Ectodermal cell (in vitro differentiated cells): ENCODE data around the gene B4GALNT2.
A peak's percentile ranks its signal among the peaks of the same experiment; 100 is the strongest.
"Not testable (repeated sequence)": the region's sequence is repeated elsewhere in the genome, so short reads cannot be mapped to it uniquely, and the experiment has no call there.

ENCODE experiments used
- H3K27ac ChIP-seq: 2 replicates; pipeline ENCODE4 v1.7.0; 2013; ENCODE audit warnings: mild to moderate bottlenecking, low read depth, low read length; ENCODE audit not compliant: insufficient read depth, poor library complexity, severe bottlenecking
- H3K27me3 ChIP-seq: 2 replicates; pipeline ENCODE4 v1.7.0; 2013; ENCODE audit warnings: mild to moderate bottlenecking, low read length; ENCODE audit not compliant: insufficient read depth, control insufficient read depth, poor library complexity, severe bottlenecking
- H3K36me3 ChIP-seq: one replicate; pipeline ENCODE4 v1.7.0; 2013; ENCODE audit warnings: low read length; ENCODE audit not compliant: control insufficient read depth, insufficient read depth
- H3K4me1 ChIP-seq: one replicate; pipeline ENCODE4 v1.7.0; 2013; ENCODE audit warnings: low read length; ENCODE audit not compliant: control insufficient read depth, insufficient read depth
- H3K4me3 ChIP-seq: 2 replicates; pipeline ENCODE4 v1.7.0; 2013; ENCODE audit warnings: low read depth, low read length, control low read depth; ENCODE audit not compliant: insufficient read depth
- H3K9me3 ChIP-seq: 2 replicates; pipeline ENCODE4 v1.7.0; 2013; ENCODE audit warnings: mild to moderate bottlenecking, low read length, moderate library complexity; ENCODE audit not compliant: control insufficient read depth
- WGBS, 2 experiments: methylation state at CpG; one replicate each; pipeline ENCODE4 v1.1.7; 2013; ENCODE audit warnings: missing lambda C conversion rate in 2 of 2; 5-methylcytosine and 5-hydroxymethylcytosine counted together

B4GALNT2 gene

DNA sequence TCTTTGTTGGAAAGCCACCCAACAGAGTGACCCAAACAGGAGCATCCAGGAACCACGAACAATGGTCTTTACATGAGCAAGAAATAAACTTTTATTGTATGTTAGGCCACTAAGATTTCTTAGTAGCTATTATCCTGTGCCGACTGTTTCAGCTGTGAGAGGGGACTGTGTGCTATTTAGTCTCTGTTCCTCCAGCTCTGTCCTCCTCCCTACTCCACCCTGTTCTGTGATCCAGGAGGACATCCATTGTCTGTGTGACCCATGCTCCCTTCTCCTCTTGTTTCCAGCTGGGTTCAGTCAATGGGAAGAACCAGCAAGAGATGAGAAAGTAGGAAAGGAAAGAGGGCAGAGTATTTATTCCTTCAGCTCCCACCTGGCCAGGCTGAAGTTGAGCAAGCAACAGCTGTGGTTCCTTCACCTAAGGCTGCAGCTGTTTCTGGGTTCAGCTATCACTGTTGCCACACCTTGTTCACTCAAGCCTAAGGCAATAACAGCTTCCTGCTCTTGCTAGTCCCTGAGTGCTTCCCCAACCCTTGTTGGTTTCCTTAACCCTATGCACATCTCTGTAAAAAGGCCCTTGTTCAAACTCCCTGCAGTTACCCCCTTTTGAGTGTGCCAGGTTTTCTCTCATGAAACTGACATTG, 14.9 kb upstream of the B4GALNT2 start:
- 77 to 96% methylated on average over 2 of the region's 2 CpGs for WGBS, 2 experiments
- H3K27me3 ChIP-seq, result no peaks in the 10 kb centered on the region
- H3K36me3 ChIP-seq, result no peaks in the 10 kb centered on the region
- no peaks in the 10 kb centered on the region for H3K9me3 ChIP-seq
- peaks cover 3% of the 10 kb centered on the region for H3K4me1 ChIP-seq
- no peak overlapping the region for H3K27ac ChIP-seq
- H3K4me3 ChIP-seq, result no peak overlapping the region

DNA sequence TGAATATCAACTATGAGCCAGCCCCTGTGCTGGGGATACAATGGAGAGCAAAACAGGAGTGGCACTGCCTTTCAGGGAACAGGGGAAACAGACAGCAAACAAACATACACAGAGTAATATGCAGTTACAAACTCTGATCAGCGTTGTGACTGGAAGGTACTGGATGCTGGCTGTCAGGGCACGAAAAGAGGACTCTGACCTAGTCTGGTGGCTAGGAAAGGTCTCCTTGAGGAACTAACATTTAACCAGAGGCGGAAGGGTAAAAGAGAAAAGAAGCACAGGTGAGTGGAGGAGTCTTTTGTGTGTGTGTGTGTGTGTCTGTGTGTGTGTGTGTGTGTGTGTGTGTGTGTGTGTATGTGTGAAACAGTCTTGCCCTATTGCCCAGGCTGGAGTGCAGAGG, 12.4 kb upstream of the B4GALNT2 start:
- Histone ChIP-seq H3K27ac (no peak overlapping the region), H3K27me3 (no peaks in the 10 kb centered on the region), H3K4me3 (no peak overlapping the region), H3K36me3 (no peaks in the 10 kb centered on the region), H3K4me1 (peaks cover 3% of the 10 kb centered on the region), H3K9me3 (no peaks in the 10 kb centered on the region)
- WGBS, 2 experiments, result 95 to 97% methylated on average over 3 of the region's 3 CpGs

DNA sequence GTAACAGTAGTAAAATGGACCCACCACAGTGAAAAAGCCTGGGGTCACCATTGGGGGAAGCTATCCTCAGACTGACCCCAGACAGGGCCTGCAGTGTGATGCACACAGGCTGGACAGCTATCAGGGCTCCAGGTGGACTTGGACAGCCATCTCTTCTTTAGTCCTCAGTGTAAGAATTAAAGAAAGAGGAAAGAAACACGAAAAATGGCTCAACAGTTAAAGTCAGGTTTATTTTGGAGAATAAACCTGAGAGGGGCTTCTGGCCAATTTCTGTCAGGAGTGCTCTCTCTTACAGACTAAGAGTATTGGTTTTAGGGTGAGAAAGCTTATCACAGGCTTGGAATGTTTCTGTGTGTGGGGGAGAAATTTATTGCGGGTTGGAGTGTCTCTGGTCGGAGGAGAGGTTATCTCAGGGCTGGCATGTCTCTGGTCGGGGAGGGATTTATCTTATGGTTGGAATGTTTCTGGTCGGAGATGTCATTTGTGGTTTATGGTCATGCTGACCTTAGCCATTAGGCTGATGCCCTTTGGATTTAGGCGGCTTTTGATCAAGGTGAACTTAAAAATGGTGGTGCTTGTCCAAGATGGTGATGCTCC, 10.8 kb upstream of the B4GALNT2 start:
- no peaks in the 10 kb centered on the region for H3K9me3 ChIP-seq
- H3K4me1 ChIP-seq, result peaks cover 3% of the 10 kb centered on the region
- H3K4me3 ChIP-seq, result no peak overlapping the region
- no peaks in the 10 kb centered on the region for H3K27me3 ChIP-seq
- H3K36me3 ChIP-seq, result no peaks in the 10 kb centered on the region
- 93 to 95% methylated on average over 6 of the region's 6 CpGs for WGBS, 2 experiments
- H3K27ac ChIP-seq, result no peak overlapping the region

DNA sequence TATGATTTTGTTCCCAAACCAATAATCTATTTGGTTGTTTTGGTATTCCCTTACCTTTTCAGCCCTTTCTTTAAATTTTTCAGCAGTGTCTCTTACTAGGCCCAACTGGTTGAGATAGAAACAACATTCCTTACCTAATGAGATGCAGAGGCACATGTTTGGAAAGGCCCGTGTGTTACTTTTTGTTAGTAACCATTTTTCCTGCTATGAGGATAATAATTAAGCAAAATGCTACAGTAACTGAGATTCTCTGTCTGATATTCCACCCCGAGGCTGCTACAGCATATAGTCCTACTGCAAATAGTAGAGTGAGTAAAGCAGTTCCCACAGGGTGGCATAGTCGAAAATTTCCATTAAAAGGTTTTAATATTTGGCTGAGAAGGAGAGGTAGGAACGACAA, 10.0 kb upstream of the B4GALNT2 start:
- Histone ChIP-seq H3K9me3 (no peaks in the 10 kb centered on the region), H3K4me3 (no peak overlapping the region), H3K27ac (no peak overlapping the region), H3K36me3 (no peaks in the 10 kb centered on the region), H3K4me1 (peaks cover 2% of the 10 kb centered on the region), H3K27me3 (no peaks in the 10 kb centered on the region)
- 90 to 93% methylated on average over 3 to 4 of the region's 4 CpGs for WGBS, 2 experiments

DNA sequence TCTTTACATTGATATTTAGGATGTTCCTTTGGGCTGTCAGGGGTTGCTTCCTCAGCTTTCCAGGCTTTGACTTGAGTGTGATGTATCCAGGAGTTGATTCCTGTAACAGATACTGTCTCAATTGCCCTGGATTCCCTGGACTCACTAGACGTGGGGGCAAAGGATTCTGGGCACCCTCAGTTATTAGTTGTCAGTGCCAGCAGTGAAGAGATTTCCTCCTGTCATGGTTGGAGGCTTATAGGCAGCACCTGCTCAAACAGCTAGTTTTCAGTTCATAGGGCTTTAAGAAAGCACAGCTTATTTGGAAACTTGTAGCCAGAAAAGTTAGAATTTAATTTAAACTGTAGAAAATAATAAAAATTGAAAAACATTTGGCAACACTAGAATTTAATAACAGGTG, 9.5 kb upstream of the B4GALNT2 start:
- WGBS, 2 experiments, result 82 to 83% methylated on average over 1 of the region's 1 CpG
- Histone ChIP-seq H3K27ac (no peak overlapping the region), H3K36me3 (no peaks in the 10 kb centered on the region), H3K4me3 (no peak overlapping the region), H3K9me3 (no peaks in the 10 kb centered on the region), H3K27me3 (no peaks in the 10 kb centered on the region), H3K4me1 (no peaks in the 10 kb centered on the region)

DNA sequence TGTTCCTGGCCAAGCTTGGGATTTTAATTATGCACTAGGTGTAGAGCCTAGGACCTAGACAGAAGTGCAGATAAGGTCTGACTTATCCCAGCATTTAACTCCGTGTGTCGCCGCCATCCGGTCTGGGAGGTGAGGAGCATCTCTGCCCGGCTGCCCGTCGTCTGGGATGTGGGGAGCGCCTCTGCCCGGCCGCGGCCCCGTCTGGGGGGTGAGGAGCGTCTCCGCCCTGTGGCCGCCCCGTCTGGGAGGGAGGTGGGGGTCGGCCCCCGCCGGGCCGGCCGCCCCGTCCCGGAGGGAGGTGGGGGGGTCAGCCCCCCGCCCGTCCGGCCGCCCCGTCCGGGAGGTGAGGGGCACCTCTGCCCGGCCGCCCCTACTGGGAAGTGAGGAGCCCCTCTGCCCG, 7.1 kb upstream of the B4GALNT2 start:
- Histone ChIP-seq H3K27ac (no peak overlapping the region), H3K9me3 (no peaks in the 10 kb centered on the region), H3K27me3 (peaks cover 5% of the 10 kb centered on the region), H3K4me1 (no peaks in the 10 kb centered on the region), H3K4me3 (no peak overlapping the region), H3K36me3 (no peaks in the 10 kb centered on the region)
- WGBS, 2 experiments, result 96 to 97% methylated on average over 32 of the region's 32 CpGs

DNA sequence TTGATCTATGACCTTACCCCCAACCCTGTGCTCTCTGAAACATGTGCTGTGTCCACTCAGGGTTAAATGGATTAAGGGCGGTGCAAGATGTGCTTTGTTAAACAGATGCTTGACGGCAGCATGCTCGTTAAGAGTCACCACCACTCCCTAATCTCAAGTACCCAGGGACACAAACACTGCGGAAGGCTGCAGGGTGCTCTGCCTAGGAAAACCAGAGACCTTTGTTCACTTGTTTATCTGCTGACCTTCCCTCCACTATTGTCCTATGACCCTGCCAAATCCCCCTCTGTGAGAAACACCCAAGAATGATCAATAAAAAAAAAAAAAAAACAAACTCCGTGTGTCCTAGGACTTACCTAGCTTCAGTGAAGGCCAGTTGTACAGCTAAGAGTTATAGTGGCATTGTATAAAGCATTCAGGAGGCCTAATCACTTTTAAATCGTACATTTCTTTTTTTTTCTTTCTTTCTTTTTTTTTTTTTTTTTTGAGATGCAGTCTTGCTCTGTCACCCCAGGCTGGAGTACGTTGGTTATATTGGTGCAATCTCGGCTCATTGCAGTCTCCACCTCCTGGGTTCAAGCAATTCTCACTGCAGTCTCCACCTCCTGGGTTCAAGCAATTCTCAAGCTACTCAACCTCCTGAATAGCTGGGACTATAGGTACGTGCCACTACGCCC, 6.2 kb upstream of the B4GALNT2 start:
- not testable (repeated sequence) for H3K4me1 ChIP-seq, H3K9me3 ChIP-seq, H3K4me3 ChIP-seq, H3K36me3 ChIP-seq
- H3K27me3 ChIP-seq, result peaks cover 14% of the 10 kb centered on the region
- peak overlapping the region; percentile 19 for H3K27ac ChIP-seq
- WGBS, 2 experiments, result 50 to 52% methylated on average over 8 to 10 of the region's 10 CpGs

DNA sequence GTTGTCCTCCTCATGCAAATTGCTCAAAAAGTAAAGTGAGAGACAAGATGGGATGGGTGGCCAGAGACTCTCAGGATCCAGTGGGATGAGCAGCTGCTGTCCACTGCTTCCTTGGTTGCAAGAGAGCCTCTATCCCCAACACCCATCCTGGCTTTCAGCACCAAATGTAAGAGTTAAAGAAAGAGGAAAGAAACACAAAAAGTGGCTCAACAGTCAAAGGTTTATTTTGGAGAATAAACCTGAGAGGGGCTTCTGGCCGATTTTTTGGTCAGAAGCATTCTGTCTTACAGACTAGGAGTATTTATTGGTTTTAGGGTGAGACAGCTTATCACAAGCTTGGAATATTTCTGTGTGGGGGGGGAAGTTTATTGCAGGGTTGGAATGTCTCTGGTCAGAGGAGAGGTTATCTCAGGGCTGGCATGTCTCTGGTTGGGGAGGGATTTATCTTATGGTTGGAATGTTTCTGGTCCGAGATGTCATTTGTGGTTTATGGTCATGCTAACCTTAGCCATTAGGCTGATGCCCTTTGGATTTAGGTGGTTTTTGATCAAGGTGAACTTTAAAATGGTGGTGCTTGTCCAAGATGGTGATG, 3.1 kb upstream of the B4GALNT2 start:
- not testable (repeated sequence) for H3K9me3 ChIP-seq, H3K4me1 ChIP-seq, H3K36me3 ChIP-seq, H3K4me3 ChIP-seq, H3K27ac ChIP-seq
- 80 to 82% methylated on average over 2 of the region's 2 CpGs for WGBS, 2 experiments
- peaks cover 45% of the 10 kb centered on the region for H3K27me3 ChIP-seq

DNA sequence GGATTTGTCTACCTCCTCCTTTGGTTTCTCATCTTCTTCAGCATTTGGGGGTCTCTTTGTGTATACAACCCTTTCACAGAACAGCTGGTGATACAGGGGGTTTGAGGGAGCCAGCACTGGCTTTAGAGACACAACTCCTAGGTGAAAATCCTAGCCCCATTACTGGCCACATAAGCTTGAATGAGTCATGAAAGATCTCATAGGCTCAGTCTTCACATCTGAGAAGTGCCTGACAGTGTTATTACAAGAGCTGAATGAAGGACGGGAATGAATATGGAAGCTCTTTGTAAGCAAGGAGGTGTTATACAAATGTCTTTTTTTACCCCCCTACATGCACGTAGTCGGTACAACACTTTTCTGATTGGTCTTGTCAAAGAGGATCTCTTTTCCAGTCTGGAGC, 1.7 kb upstream of the B4GALNT2 start:
- H3K4me1 ChIP-seq, result peaks cover 3% of the 10 kb centered on the region
- whole genome bisulfite sequencing, 2 experiments, result 91 to 96% methylated on average over 3 of the region's 3 CpGs
- H3K36me3 ChIP-seq, result no peaks in the 10 kb centered on the region
- peaks cover 55% of the 10 kb centered on the region for H3K27me3 ChIP-seq
- H3K9me3 ChIP-seq, result no peaks in the 10 kb centered on the region
- no peak overlapping the region for H3K4me3 ChIP-seq
- no peak overlapping the region for H3K27ac ChIP-seq

DNA sequence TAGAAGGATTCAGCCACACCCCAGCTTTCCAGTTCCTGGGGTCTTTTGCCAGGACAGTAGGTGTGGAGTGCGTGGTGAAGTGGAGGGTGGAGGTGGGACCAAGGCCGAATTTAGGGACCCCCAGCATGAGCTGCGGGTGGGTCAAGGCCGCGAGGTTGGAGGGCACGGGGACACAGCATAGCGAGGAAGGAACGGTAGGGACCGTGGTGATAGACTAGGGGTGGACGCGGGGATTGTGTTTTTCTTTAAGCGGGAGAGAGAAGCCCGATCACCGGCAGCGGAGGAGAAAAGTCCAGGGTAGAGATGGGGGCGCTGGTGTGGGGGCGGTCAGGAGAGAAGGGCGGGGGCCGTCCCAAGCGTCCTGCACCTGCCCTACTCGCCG, 261 bp upstream of the B4GALNT2 start:
- peaks cover 55% of the 10 kb centered on the region for H3K27me3 ChIP-seq
- no peak overlapping the region for H3K27ac ChIP-seq
- 5 to 6% methylated on average over 22 of the region's 22 CpGs for WGBS, 2 experiments
- peak overlapping the region; percentile 25 for H3K4me3 ChIP-seq
- no peaks in the 10 kb centered on the region for H3K9me3 ChIP-seq
- peaks cover 3% of the 10 kb centered on the region for H3K4me1 ChIP-seq
- H3K36me3 ChIP-seq, result no peaks in the 10 kb centered on the region
